Neural progenitor cell (in vitro differentiated cells): ENCODE measurements around the gene TAF9B.

ENCODE experiments used
- CTCF ChIP-seq: fragments of 200-600 bp; sonication (generic); IDR thresholded peaks from 2 replicates; pipeline ENCODE4 v1.5.1; 2017; ENCODE audit warnings: antibody characterized with exemption, mild to moderate bottlenecking
- EZH2phosphoT487 ChIP-seq: fragments of 200-600 bp; sonication (generic); IDR thresholded peaks from 2 replicates; pipeline ENCODE4 v1.6.1; 2017; ENCODE audit warnings: antibody characterized with exemption

- TF ChIP-seq CTCF (no peak), EZH2phosphoT487 (no peak)
Measured at GRCh38 chrX:78116766-78117165, 22.7 kb downstream of the TAF9B start.
